ENCODE data around the gene TENM4.

TENM4 gene

GRCh38 chr11:79122759-79123158 is 318.1 kb downstream of the TENM4 start:
- Histone ChIP-seq H2AFZ (ENCODE audit: low read length, unreplicated experiment) (no peak overlapping the region), H3K4me3 (ENCODE audit: low read depth, low read length) (no peak overlapping the region), H3K36me3 (ENCODE audit: insufficient read depth, low read length) (no peaks in the 10 kb centered on the region), H3K4me1 (ENCODE audit: control insufficient read depth, insufficient read depth, low read length, unreplicated experiment) (no peaks in the 10 kb centered on the region), H3K79me2 (ENCODE audit: control insufficient read depth, insufficient read depth, low read length, unreplicated experiment) (no peaks in the 10 kb centered on the region), H3K27me3 (ENCODE audit: insufficient read depth, low read length) (no peaks in the 10 kb centered on the region), H3K27ac (ENCODE audit: low read depth, low read length) (no peak overlapping the region)

DNA sequence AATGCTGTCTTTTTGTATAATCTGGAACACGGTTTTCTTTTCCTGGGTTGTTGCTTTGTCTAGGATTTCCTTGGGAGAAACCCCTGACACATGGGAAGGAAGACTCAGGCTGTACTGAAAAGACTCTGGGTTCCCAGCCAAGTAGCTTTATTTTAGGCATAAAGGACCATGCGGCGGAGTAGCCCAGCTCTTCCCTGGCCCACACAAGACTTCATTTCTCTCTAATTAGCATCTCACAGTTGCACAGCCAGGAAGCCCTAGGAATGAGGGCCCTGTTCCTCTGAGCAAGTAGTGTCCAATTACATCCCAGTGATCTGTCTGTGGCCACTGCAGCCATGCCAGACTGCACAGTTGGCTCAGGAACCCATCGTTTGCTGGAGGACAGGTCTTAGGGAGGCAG is 319.5 kb downstream of the TENM4 start:
- H3K4me3 ChIP-seq (ENCODE audit: low read depth, low read length): no peak overlapping the region
- no peaks in the 10 kb centered on the region for H3K36me3 ChIP-seq (ENCODE audit: insufficient read depth, low read length)
- no peaks in the 10 kb centered on the region for H3K4me1 ChIP-seq (ENCODE audit: control insufficient read depth, insufficient read depth, low read length, unreplicated experiment)
- no peaks in the 10 kb centered on the region for H3K27me3 ChIP-seq (ENCODE audit: insufficient read depth, low read length)
- H3K27ac ChIP-seq (ENCODE audit: low read depth, low read length): no peak overlapping the region
- no peaks in the 10 kb centered on the region for H3K79me2 ChIP-seq (ENCODE audit: control insufficient read depth, insufficient read depth, low read length, unreplicated experiment)
- H2AFZ ChIP-seq (ENCODE audit: low read length, unreplicated experiment): no peak overlapping the region

DNA sequence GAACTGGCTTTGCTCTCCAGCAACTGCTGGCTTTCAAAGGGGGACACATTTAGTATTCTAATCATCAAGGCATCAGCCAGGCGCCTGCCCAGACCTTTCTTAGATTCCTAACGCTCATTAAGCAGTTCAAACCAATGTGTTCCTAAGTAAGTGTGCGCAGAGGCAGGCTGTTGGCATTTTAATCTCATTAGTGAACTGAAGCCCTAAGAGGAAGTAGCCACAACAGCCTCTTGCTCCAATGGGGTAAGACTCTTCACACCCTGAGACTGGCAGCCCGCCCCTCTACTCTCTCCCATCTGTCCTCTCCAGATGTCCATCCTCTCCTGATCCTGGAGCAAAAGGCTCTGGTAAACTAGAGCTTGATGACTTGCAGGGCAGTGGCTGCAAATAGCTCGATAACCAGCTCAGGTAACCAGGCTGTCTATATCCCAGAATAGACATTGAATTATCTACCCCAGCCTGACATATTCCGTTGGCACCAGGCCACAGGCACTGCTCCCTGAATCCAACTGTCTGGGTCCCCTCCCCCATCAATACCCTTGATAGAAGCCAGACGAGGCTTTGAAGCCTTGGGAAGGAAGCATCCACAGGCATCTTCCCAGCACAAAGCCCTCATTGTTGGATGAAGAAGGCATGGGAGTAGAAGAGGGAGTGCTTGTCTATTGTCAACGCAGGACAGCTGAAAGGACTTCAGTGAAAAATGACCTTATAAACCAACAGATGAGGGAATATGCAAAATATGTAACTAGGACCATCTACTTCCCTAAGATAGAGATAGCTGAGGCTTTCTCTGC is 321.1 kb downstream of the TENM4 start:
- H3K4me1 ChIP-seq (ENCODE audit: control insufficient read depth, insufficient read depth, low read length, unreplicated experiment): no peaks in the 10 kb centered on the region
- no peak overlapping the region for H2AFZ ChIP-seq (ENCODE audit: low read length, unreplicated experiment)
- no peaks in the 10 kb centered on the region for H3K79me2 ChIP-seq (ENCODE audit: control insufficient read depth, insufficient read depth, low read length, unreplicated experiment)
- H3K36me3 ChIP-seq (ENCODE audit: insufficient read depth, low read length): no peaks in the 10 kb centered on the region
- H3K27me3 ChIP-seq (ENCODE audit: insufficient read depth, low read length): no peaks in the 10 kb centered on the region
- no peak overlapping the region for H3K4me3 ChIP-seq (ENCODE audit: low read depth, low read length)
- H3K27ac ChIP-seq (ENCODE audit: low read depth, low read length): no peak overlapping the region

- H3K79me2 ChIP-seq (ENCODE audit: control insufficient read depth, insufficient read depth, low read length, unreplicated experiment): no peaks in the 10 kb centered on the region
- no peaks in the 10 kb centered on the region for H3K36me3 ChIP-seq (ENCODE audit: insufficient read depth, low read length)
- no peaks in the 10 kb centered on the region for H3K27me3 ChIP-seq (ENCODE audit: insufficient read depth, low read length)
- no peak overlapping the region for H3K4me3 ChIP-seq (ENCODE audit: low read depth, low read length)
- no peak overlapping the region for H2AFZ ChIP-seq (ENCODE audit: low read length, unreplicated experiment)
- no peak overlapping the region for H3K27ac ChIP-seq (ENCODE audit: low read depth, low read length)
- no peaks in the 10 kb centered on the region for H3K4me1 ChIP-seq (ENCODE audit: control insufficient read depth, insufficient read depth, low read length, unreplicated experiment)
Measured at GRCh38 chr11:79117488-79117887, 323.3 kb downstream of the TENM4 start.

GRCh38 chr11:79116600-79116999 is 324.2 kb downstream of the TENM4 start:
- H3K27me3 ChIP-seq (ENCODE audit: insufficient read depth, low read length): no peaks in the 10 kb centered on the region
- H3K36me3 ChIP-seq (ENCODE audit: insufficient read depth, low read length): no peaks in the 10 kb centered on the region
- no peaks in the 10 kb centered on the region for H3K79me2 ChIP-seq (ENCODE audit: control insufficient read depth, insufficient read depth, low read length, unreplicated experiment)
- H2AFZ ChIP-seq (ENCODE audit: low read length, unreplicated experiment): no peak overlapping the region
- H3K4me3 ChIP-seq (ENCODE audit: low read depth, low read length): no peak overlapping the region
- no peak overlapping the region for H3K27ac ChIP-seq (ENCODE audit: low read depth, low read length)
- no peaks in the 10 kb centered on the region for H3K4me1 ChIP-seq (ENCODE audit: control insufficient read depth, insufficient read depth, low read length, unreplicated experiment)

GRCh38 chr11:79113054-79113690 is 327.7 kb downstream of the TENM4 start:
- H3K36me3 ChIP-seq (ENCODE audit: insufficient read depth, low read length): no peaks in the 10 kb centered on the region
- H3K27ac ChIP-seq (ENCODE audit: low read depth, low read length): no peak overlapping the region
- H3K4me1 ChIP-seq (ENCODE audit: control insufficient read depth, insufficient read depth, low read length, unreplicated experiment): no peaks in the 10 kb centered on the region
- no peak overlapping the region for H2AFZ ChIP-seq (ENCODE audit: low read length, unreplicated experiment)
- H3K4me3 ChIP-seq (ENCODE audit: low read depth, low read length): no peak overlapping the region
- no peaks in the 10 kb centered on the region for H3K79me2 ChIP-seq (ENCODE audit: control insufficient read depth, insufficient read depth, low read length, unreplicated experiment)
- H3K27me3 ChIP-seq (ENCODE audit: insufficient read depth, low read length): no peaks in the 10 kb centered on the region; the same call in 1 of the 2 replicates

GRCh38 chr11:79110796-79111195 is 330.0 kb downstream of the TENM4 start:
- H2AFZ ChIP-seq (ENCODE audit: low read length, unreplicated experiment): no peak overlapping the region
- no peaks in the 10 kb centered on the region; the same call in 1 of the 2 replicates for H3K27me3 ChIP-seq (ENCODE audit: insufficient read depth, low read length)
- H3K36me3 ChIP-seq (ENCODE audit: insufficient read depth, low read length): no peaks in the 10 kb centered on the region

GRCh38 chr11:79110321-79110720 is 330.5 kb downstream of the TENM4 start:
- H3K4me3 ChIP-seq (ENCODE audit: low read depth, low read length): no peak overlapping the region
- no peaks in the 10 kb centered on the region for H3K79me2 ChIP-seq (ENCODE audit: control insufficient read depth, insufficient read depth, low read length, unreplicated experiment)
- no peak overlapping the region for H2AFZ ChIP-seq (ENCODE audit: low read length, unreplicated experiment)
- H3K27me3 ChIP-seq (ENCODE audit: insufficient read depth, low read length): no peaks in the 10 kb centered on the region; the same call in 1 of the 2 replicates
- H3K36me3 ChIP-seq (ENCODE audit: insufficient read depth, low read length): no peaks in the 10 kb centered on the region
- H3K27ac ChIP-seq (ENCODE audit: low read depth, low read length): no peak overlapping the region
- H3K4me1 ChIP-seq (ENCODE audit: control insufficient read depth, insufficient read depth, low read length, unreplicated experiment): no peaks in the 10 kb centered on the region

More at GRCh38 chr11:79110796-79111195, 330.0 kb downstream of the TENM4 start:
- Histone ChIP-seq H3K4me3 (ENCODE audit: low read depth, low read length) (no peak overlapping the region), H3K27ac (ENCODE audit: low read depth, low read length) (no peak overlapping the region), H3K79me2 (ENCODE audit: control insufficient read depth, insufficient read depth, low read length, unreplicated experiment) (no peaks in the 10 kb centered on the region), H3K4me1 (ENCODE audit: control insufficient read depth, insufficient read depth, low read length, unreplicated experiment) (no peaks in the 10 kb centered on the region)

- H3K4me3 ChIP-seq (ENCODE audit: low read depth, low read length): no peak overlapping the region
- H2AFZ ChIP-seq (ENCODE audit: low read length, unreplicated experiment): no peak overlapping the region
- H3K79me2 ChIP-seq (ENCODE audit: control insufficient read depth, insufficient read depth, low read length, unreplicated experiment): no peaks in the 10 kb centered on the region
- no peaks in the 10 kb centered on the region for H3K4me1 ChIP-seq (ENCODE audit: control insufficient read depth, insufficient read depth, low read length, unreplicated experiment)
- no peaks in the 10 kb centered on the region; the same call in 1 of the 2 replicates for H3K27me3 ChIP-seq (ENCODE audit: insufficient read depth, low read length)
- H3K36me3 ChIP-seq (ENCODE audit: insufficient read depth, low read length): no peaks in the 10 kb centered on the region
- H3K27ac ChIP-seq (ENCODE audit: low read depth, low read length): no peak overlapping the region
Measured at GRCh38 chr11:79108851-79109250, 332.0 kb downstream of the TENM4 start.

GRCh38 chr11:79102840-79103239 is 338.0 kb downstream of the TENM4 start:
- no peaks in the 10 kb centered on the region for H3K4me1 ChIP-seq (ENCODE audit: control insufficient read depth, insufficient read depth, low read length, unreplicated experiment)
- H2AFZ ChIP-seq (ENCODE audit: low read length, unreplicated experiment): no peak overlapping the region
- no peak overlapping the region for H3K27ac ChIP-seq (ENCODE audit: low read depth, low read length)
- H3K4me3 ChIP-seq (ENCODE audit: low read depth, low read length): no peak overlapping the region
- no peaks in the 10 kb centered on the region for H3K79me2 ChIP-seq (ENCODE audit: control insufficient read depth, insufficient read depth, low read length, unreplicated experiment)
- no peaks in the 10 kb centered on the region; the same call in 1 of the 2 replicates for H3K27me3 ChIP-seq (ENCODE audit: insufficient read depth, low read length)
- no peaks in the 10 kb centered on the region for H3K36me3 ChIP-seq (ENCODE audit: insufficient read depth, low read length)

- Histone ChIP-seq H3K79me2 (ENCODE audit: control insufficient read depth, insufficient read depth, low read length, unreplicated experiment) (no peaks in the 10 kb centered on the region), H3K27me3 (ENCODE audit: insufficient read depth, low read length) (peaks cover 6% of the 10 kb centered on the region; the same call in 1 of the 2 replicates), H3K27ac (ENCODE audit: low read depth, low read length) (no peak overlapping the region), H2AFZ (ENCODE audit: low read length, unreplicated experiment) (no peak overlapping the region), H3K4me3 (ENCODE audit: low read depth, low read length) (no peak overlapping the region), H3K4me1 (ENCODE audit: control insufficient read depth, insufficient read depth, low read length, unreplicated experiment) (no peaks in the 10 kb centered on the region), H3K36me3 (ENCODE audit: insufficient read depth, low read length) (no peaks in the 10 kb centered on the region)
Measured at GRCh38 chr11:79101656-79102055, 339.2 kb downstream of the TENM4 start.
